Stimulated activated naive CD8-positive, alpha-beta T cell treated with anti-CD3 and anti-CD28 coated beads, Interleukin-15, Interleukin-2, amounts not matched to agents 100 U/mL and 50 U/mL, for 24 hours (primary cell): ENCODE data around the gene ZNF648.
"Not testable (repeated sequence)": the region's sequence is repeated elsewhere in the genome, so short reads cannot be mapped to it uniquely, and the experiment has no call there.

Source experiments
- ATAC-seq: fragments of 150-1000 bp; cut with Tn5 transposase; one replicate; pipeline ENCODE4 v1.10.0; 2021
- DNase-seq: peaks from one replicate; pipeline ENCODE4 v3.0.0; 2021

ZNF648 gene

GRCh38 chr1:182029002-182029378 lies 32.5 kb downstream of the ZNF648 start:
- ATAC-seq (no peak), DNase-seq (no peak)

- no peak for DNase-seq
- ATAC-seq = no peak
These were observed 46.2 kb downstream of the ZNF648 start for GRCh38 chr1:182015360-182015759.

GRCh38 chr1:182010800-182011370 lies 50.6 kb downstream of the ZNF648 start:
- not testable (repeated sequence) for ATAC-seq, DNase-seq

GRCh38 chr1:182005398-182005797 lies 56.1 kb downstream of the ZNF648 start:
- DNase-seq, ATAC-seq: not testable (repeated sequence)

GRCh38 chr1:182004601-182005000 lies 56.9 kb downstream of the ZNF648 start:
- DNase-seq (no peak), ATAC-seq (no peak)
